Neural cell (in vitro differentiated cells): ENCODE measurements around the gene SOX13.

Source experiments
- CTCF ChIP-seq: fragments of 450-650 bp; IDR thresholded peaks from 2 replicates; pipeline ENCODE4 v1.5.1; 2014; ENCODE audit warnings: antibody characterized with exemption, mild to moderate bottlenecking, moderate library complexity; ENCODE audit not compliant: poor library complexity, severe bottlenecking
- EZH2 ChIP-seq: fragments of 200-600, 300-800 bp; shearing (Covaris generic), sonication (generic); IDR thresholded peaks from 2 replicates; pipeline ENCODE4 v1.6.1; 2014; ENCODE audit warnings: antibody characterized with exemption, low read length, borderline replicate concordance, mild to moderate bottlenecking; ENCODE audit not compliant: insufficient read depth, poor library complexity, severe bottlenecking
- POLR2AphosphoS5 ChIP-seq: IDR thresholded peaks from 2 replicates; pipeline ENCODE4 v1.6.1; 2012
- RAD21 ChIP-seq: fragments of 450-650 bp; conservative IDR thresholded peaks from 2 replicates; pipeline ENCODE4 v1.6.1; 2014; ENCODE audit warnings: antibody characterized with exemption, mild to moderate bottlenecking, moderate library complexity
- SMC3 ChIP-seq: fragments of 450-650 bp; conservative IDR thresholded peaks from 2 replicates; pipeline ENCODE4 v1.6.1; 2014; ENCODE audit warnings: antibody characterized with exemption, mild to moderate bottlenecking, moderate library complexity; ENCODE audit not compliant: poor library complexity

GRCh38 chr1:204154568-204155255 is 81.8 kb downstream of the SOX13 start:
- TF ChIP-seq SMC3 (no peak), CTCF (no peak), POLR2AphosphoS5 (no peak), EZH2 (no peak), RAD21 (no peak)
